ENCODE data around the gene STEAP3. TPM values are rescaled to one million over a fixed set of nuclear protein-coding genes. Genes with fewer than 3 reads are reported as not detected.

Gene STEAP3
- total RNA-seq, 1 donor from 2014 or later: 0.27 TPM

DNA sequence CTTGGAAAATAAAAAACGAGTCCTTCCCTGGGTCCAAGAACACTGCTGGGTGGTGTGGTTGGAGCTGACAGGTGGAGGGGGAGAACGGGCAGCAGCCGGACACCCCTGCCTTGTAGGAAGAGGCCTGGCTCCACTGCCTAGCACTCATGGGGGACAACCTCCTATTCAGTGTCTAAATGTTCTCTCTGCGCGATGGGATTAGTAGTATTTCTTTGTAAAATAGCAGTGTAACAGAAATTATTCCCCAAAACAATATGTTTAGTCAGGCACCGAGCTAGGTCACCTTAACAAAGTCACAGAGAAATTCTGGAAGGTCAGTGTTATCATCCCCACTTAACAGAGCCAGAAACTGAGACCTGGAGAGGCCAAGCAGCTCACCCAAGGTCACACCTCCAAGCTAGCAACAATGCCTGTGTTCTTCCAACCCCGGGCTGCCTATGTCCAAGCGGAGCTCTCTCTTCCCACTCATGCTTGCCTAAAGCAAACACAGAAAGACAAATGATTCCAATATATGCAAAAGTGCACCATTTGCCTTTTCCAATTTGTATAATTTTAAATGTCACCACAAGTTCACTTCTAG, 68.0 kb downstream of the STEAP3 start:
- intact Hi-C loops (cut with micrococcal nuclease): no loop called here

DNA sequence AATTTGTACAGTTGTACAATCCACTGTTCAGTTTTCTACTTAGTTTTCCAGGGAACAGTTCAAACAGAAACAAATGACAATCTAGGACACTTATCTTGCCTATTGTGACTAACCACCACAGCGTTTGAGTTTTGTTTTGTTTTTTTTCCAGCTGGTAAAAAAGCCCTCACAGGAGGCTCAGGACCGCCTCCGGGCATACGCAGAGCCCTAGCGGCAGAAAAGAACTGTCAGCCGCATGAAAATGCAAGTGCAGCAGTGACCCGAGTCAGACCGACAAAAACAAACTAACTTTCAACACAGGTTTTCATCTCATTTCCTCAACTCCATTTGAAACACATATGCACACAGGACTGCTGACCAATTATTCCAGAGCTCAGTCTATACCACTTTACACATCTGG, 68.6 kb downstream of the STEAP3 start:
- intact Hi-C loops (cut with micrococcal nuclease): no loop called here

DNA sequence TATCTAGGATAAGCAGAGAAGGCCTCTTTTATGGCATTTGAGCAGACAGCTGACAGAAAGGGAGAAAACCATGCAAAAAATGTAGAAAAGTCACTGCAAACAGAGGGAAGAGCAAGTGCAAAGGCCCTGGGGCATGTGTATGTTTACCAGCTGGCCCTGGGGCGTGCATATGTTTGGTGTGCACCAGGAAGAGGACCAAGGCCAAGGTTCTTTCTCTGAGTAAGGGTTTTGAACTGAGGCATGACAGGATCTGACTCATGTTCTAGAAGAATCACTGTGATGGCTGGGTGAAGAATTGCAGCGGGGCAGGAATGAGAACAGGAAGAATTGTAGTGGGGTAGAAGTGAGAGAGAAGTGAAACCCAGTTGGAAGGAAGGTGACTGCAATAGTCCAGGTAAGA, 69.6 kb downstream of the STEAP3 start:
- intact Hi-C loops (cut with micrococcal nuclease): no loop called here

- intact Hi-C loops (cut with micrococcal nuclease): no loop called here
Measured at GRCh38 chr2:119293900-119294299, 70.3 kb downstream of the STEAP3 start.

- intact Hi-C loops (cut with micrococcal nuclease): no loop called here
Measured at GRCh38 chr2:119294671-119295070, 71.0 kb downstream of the STEAP3 start.

- intact Hi-C loops (cut with micrococcal nuclease): no loop called here
Measured at GRCh38 chr2:119295688-119296375, 72.2 kb downstream of the STEAP3 start.

DNA sequence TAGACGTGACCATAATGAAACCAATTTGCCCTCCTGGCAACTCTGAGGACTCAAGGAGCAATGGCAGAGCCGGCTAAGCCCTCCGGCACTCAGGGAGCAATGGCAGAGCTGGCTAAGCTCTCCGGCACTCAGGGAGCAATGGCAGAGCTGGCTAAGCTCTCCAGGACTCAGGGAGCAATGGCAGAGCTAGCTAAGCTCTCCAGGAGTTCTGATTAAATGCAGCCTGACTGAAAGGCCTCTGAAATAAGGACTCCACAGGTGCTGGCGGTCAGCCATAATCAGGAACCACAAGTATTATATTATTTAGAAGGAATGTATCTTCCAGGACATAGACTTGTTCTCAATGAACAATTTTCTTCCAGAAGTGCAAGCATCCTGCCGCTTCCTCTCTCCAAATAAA, 77.8 kb downstream of the STEAP3 start:
- intact Hi-C loops (cut with micrococcal nuclease): no loop called here

DNA sequence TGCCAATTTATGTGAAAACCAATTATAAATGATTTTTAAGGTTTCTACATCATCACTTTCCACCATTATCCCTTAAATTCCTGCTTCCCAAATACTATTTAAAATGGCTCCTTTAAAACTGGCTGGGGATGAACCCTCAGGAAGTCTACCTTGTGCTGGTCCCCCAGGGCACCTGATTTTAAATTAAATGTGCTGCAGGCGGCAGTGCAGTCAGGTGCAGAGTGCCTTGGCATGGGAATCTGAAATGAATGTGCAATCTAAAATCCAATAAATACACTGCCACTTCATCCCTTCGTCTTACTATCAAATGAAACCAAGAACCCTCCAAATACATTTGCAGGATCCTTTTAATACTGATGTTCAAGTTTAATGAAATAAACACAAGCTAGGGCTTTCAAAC, 81.2 kb downstream of the STEAP3 start:
- intact Hi-C loops (cut with micrococcal nuclease): no loop called here

DNA sequence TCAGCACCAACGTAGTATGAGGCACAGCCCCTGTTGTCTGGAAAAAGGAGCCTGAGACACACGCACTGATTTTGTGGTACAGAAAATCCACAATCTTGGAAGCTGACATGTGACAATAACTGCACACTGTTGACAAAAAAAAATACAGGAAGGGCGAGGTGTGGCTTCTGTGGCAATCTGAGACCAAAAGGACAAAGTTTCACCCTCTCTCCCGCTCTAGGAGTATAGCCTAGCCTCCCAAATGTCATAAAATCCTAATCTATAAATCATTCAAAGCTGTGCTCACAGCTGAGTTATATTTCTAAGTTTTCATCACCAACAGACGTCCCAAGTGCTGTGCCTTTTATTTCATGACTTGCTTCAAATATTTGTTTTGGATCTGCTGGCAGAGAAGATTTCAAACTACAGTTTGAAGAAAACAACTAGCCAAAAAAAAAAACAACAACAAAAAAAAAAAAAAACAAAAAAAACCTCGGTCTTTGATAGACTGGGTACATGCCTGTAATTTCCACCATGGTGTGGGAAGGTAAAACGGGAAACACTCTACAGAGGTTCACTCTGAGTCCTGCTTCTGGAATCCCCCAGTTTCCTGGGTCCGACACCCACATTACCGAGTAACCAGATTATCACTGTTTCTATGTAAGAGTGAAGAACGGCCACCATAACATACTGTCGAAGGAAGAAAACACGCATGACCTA, 82.0 kb downstream of the STEAP3 start:
- intact Hi-C loops (cut with micrococcal nuclease): no loop called here

DNA sequence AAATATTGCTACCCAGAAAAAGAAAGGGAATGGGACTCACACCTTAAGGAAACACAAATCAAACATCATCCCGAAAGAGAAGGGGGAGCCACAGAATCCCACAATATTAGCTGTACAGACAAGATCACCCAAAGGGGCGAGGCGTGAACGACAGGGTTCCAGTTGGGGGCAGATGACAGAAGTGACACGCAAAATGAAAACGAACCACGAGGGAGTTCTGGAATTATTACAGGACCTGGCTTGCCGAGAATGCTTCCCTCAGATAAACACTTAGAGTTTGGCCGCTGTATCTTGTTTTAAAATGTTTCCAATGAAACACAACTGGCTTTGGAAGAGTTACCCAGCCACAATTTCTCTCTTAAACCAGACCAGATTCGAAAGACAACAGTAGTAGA, 82.6 kb downstream of the STEAP3 start:
- intact Hi-C loops (cut with micrococcal nuclease): no loop called here

GRCh38 chr2:119307419-119308140, 83.9 kb downstream of the STEAP3 start:
- intact Hi-C loops (cut with micrococcal nuclease): no loop called here

DNA sequence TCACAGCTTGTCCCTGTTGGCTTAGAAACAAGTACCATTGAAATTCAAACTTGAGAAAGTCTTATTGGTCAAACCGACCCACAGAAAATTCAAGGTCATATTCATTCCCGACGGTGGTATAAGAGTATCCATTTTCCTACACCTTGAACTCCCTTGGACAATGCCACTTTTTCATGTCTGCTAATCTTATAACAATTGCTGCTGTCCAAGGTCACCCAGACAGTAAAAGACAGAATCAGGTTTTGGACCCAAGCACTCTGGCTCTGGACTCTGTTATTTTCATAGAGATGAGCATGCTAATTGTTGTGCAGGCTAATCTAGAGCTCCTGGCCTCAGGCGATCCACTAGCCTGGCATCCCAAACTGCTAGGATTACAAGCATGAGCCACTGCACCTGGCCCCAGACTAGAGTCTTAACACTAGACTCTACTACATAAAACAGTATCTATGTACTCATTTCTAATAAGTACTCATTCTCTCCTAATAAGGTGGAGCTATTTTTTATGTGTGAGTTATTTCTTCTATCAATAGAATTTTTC, 85.2 kb downstream of the STEAP3 start:
- intact Hi-C loops (cut with micrococcal nuclease): no loop called here

GRCh38 chr2:119311371-119311770, 87.7 kb downstream of the STEAP3 start:
- intact Hi-C loops (cut with micrococcal nuclease): no loop called here

DNA sequence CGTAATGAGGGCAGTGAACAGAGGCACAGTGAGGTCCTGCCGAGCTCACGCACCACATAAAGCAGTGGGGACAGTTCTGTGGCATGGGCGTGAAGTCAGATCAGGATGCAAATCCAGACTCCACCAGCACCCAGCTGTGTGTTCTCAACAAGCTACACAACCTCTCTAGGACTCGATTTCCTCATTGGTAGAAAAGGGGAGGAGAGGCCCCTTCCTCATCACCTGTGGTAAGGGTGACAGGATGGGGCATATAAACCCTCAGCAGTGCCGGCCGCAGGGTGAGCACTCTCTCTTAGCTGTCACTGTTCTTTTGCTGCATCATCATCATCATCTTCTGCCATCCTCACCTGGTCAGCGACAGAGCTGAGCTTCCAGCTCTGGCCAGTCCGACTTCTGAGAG, 88.2 kb downstream of the STEAP3 start:
- intact Hi-C loops (cut with micrococcal nuclease): no loop called here

Other genes starting within 250 kb of the STEAP3 start
- not detected in 2 replicates for gene C1QL2, start 65.1 kb upstream of the STEAP3 start, total RNA-seq
- 7.5 and 8.6 TPM in 2 replicates for gene C2orf76, start 143.0 kb downstream of the STEAP3 start, total RNA-seq
- 115 and 118 TPM in 2 replicates for gene DBI, start 143.1 kb downstream of the STEAP3 start, total RNA-seq
- gene TMEM37, start 208.0 kb downstream of the STEAP3 start, total RNA-seq: not detected in 2 replicates

Measured in T-helper 2 cell treated with Interferon-gamma antibody and Interleukin-4, amounts not matched to agents 100 ng/mL and 5 ng/mL, for 36 hours (primary cell).